ENCODE measurements around the gene IKZF1.

DNA sequence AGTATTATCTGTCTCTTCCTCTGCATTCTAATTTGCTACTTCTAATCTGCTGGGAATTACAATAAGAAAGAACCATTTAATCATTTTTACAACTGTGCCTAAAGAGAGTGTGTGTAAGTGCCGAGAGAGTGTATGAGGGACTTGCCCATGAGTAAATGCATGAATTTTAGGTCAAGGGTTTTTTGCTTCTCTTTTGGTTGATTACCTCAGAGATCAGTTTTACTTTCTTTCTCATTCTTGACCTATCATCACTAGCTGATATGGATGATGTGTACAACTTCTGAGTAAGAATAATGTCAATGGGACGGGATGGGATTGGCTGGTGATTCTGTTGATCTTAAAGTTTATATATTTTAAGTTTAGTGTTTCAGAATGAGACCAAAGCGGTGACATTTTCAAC, 47.8 kb downstream of the IKZF1 start:
- TF ChIP-seq, protein P1, sequence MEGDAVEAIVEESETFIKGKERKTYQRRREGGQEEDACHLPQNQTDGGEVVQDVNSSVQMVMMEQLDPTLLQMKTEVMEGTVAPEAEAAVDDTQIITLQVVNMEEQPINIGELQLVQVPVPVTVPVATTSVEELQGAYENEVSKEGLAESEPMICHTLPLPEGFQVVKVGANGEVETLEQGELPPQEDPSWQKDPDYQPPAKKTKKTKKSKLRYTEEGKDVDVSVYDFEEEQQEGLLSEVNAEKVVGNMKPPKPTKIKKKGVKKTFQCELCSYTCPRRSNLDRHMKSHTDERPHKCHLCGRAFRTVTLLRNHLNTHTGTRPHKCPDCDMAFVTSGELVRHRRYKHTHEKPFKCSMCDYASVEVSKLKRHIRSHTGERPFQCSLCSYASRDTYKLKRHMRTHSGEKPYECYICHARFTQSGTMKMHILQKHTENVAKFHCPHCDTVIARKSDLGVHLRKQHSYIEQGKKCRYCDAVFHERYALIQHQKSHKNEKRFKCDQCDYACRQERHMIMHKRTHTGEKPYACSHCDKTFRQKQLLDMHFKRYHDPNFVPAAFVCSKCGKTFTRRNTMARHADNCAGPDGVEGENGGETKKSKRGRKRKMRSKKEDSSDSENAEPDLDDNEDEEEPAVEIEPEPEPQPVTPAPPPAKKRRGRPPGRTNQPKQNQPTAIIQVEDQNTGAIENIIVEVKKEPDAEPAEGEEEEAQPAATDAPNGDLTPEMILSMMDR (IDR thresholded peaks at IDR 0.05; ENCODE audit: low read depth, low read length), result no peak
- no peak for TF ChIP-seq POLR2A (IDR thresholded peaks at IDR 0.05; ENCODE audit: extremely low read depth, insufficient read length)
